GM19468 (cell line): Measurements from ENCODE around the gene SLC4A4.

Experiments used
- ATAC-seq: cut with Tn5 transposase; IDR thresholded peaks from one replicate; pipeline ENCODE4 v1.9.1; 2021; ENCODE audit warnings: mild to moderate bottlenecking, moderate library complexity, moderate number of reproducible peaks; ENCODE audit not compliant: unreplicated experiment; ENCODE audit errors: extremely low read depth

Gene SLC4A4

DNA sequence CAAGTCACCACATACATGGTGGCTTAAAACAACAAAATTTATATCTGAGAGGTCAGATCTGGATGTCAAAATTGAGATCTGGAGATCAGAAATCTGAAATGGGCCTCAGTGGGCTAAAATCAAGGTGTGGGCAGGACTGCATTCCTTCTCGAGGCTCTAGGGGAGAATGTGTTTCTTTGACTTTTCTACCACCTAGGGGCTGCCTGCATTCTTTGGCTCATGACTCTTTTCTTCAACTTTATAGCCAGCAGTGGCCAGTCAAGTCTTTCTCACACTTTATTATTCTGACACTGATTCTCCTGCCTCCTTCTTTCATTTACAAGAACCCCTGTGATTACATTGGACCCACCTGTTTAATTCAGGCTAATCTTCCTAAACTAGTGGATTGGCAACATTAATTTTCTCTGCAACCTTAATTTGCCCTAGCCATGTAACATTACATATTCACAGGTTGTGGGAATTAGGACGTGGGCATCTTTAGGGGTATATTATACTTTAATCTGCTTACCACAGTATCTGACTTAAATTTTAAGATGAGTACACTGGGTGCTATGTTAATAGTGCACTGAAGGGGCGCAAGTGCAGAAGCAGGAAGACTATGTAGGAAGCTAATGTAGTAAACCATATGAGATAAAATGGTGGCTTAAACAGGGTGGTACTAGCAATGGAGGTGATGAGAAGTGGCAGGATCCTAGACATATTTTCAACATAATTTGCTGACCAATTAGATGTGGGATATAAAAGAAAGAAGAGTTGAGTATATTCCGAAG is 188.0 kb downstream of the SLC4A4 start:
- ATAC-seq = no peak

DNA sequence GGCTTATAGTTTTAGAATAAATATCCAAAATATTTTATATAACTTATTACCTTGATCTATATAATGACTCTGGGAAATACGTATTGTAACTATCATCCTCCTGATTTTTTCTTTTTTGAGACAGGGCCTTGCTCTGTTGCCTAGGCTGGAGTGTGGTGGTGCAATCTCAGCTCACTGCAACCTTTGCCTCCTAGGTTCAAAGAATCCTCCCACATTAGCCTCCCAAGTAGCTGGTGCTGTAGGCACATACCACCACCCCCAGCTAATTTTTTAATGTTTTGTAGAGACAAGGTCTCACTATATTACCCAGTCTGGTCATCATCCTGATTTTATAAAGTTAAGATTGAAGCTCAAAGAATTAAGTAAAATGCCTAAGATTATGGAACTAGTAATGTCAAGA is 193.6 kb downstream of the SLC4A4 start:
- ATAC-seq = no peak

DNA sequence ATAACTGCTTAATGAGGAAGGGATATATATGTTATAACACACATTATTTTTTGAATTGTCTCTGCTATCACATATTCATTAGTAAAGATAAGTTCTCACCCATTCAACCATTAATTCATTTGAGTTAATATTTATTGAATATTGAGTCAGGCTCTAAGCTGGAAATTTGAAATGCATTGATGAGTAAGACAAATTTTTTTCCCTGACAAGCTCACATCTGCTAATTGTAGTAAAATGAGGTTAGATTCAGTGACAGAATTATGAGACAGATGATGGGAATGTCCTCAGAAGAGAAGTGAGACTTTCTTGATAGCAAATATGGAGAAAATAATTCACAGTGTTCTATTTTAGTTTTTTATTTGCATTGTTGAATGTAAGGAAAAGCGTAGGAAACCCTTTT is 194.3 kb downstream of the SLC4A4 start:
- ATAC-seq = no peak

DNA sequence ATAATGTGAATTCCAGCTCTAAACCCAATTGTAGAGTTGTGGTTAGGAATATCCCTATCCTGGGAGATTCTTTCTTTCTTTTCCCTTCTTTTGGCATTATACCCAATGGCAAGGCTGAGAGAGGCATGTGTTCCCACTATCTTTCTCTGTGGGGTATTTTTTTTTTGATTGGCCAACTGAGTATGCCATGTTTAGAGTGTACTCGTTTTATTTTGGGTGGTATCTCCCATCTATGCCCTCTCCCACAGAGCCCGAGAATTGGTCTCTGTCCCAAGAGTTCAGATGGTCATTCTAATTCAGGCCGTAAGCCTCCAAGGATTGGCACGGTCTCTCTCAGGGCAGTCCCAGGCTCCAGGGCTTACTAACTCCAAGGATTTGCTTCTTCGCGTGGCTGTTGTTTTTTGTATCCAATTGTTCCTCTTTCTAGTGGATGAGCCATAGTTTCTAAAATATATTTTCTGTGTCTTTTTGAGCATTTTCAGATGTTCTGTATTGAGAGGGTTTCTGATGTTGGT is 198.8 kb downstream of the SLC4A4 start:
- no peak for ATAC-seq

DNA sequence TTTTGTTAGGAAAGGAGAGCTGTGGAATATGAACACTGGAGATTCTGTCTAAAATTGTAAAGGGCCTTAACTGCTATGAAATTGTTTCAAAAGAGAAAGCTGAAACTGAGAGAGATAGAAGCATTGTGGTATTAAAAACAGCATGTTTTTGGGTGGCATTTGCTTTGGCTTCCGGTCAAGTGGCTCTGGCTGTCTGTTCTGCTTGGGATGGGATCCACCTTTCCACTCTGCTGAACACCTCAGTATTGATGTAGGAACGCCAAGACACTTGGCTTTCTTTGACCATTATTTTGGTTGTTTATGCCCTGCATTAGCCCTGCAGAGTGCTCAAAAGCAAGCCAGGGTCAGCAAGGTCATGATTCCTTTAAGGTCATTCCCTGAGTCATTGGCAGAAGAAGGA is 199.7 kb downstream of the SLC4A4 start:
- no peak for ATAC-seq

DNA sequence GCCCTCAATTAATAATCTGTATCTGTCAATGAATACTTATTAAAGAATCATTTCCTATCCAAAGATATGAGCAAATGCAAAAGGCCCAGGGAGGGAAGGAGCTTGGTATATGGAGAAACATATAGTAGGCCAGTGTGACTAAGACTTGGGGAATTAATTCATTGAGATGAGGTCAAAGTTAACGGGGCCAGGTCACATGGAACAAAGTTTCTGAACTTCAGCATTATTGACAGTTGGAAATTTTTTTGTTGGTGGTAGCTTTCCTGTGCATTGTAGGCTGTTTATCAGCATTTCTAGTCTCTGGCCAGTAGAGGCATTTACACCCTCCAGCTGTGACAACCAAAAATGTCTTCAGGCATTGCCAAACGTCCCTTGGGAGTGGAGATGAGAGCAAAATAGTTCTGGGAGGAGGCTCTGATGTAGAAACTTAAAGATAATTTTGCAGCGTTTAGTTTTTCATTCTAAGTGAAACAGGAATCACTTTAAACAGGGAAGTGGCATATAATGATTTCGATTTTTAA is 202.0 kb downstream of the SLC4A4 start:
- ATAC-seq = no peak

DNA sequence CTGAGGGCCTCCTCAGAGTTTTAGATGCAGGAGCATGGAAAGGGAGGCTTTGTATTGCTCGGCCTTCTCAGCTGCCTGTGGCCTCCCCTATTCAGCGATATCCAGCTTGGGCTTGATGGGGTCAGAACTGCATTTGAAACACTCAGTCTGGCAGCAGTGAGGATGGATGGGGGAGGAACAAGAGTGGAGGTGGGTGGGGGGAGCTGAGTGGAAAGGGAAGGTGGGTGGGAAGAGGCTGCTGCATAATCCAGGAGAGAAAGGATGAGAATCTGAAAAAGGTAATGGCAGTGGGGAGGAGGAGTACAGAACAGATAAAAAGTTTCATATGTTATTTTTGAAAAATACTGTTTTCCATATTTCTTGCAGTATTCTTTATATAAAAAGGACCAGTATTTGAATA is 202.7 kb downstream of the SLC4A4 start:
- ATAC-seq = no peak

DNA sequence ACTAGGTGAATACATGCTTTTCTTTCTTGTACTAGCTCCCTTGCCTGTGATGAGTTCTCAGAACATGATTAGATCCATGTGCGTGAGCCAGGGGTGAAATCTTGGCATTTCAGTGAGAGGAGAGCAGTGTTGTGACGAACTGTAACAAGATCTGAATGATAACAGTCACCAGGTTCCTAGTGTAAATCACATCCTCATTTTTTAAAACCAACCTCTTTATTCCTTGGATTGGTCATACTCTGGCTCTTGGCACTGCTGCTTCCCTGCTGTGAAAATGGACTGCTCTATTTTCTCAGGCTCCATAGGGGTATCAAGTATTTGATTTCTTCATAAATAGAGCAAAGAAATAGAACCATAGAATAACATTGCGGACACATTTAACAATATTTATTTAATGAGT is 206.3 kb downstream of the SLC4A4 start:
- no peak for ATAC-seq

DNA sequence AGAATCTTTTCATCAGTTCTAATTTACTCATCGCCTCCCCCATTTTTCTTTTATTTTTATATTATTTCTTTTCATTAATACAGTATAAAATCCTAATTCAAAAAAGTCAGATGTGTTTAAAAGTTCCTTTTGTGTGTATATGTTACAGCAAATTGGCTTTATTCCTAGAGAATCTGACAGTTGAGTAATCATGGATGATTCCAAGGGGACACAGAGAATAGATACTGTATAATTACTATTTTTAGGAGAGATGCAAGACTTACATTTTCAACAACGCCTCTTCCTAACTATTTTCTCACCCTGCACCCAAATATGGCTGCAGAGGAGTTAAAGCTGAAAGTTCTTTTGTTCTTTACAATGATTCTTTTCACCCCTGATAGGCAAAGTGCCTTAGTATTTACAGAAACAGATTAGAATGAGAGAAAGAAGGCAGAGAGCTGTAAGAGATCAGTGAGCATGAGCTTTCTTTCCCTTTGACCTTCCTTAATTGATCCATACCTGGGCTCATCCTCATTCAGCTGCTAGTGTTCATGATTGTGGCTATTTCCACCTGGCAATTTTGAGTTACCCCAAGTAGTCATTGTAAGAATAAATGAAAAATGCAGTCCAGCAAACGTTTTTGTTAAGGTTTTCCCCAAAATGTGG is 210.8 kb downstream of the SLC4A4 start:
- ATAC-seq = no peak

DNA sequence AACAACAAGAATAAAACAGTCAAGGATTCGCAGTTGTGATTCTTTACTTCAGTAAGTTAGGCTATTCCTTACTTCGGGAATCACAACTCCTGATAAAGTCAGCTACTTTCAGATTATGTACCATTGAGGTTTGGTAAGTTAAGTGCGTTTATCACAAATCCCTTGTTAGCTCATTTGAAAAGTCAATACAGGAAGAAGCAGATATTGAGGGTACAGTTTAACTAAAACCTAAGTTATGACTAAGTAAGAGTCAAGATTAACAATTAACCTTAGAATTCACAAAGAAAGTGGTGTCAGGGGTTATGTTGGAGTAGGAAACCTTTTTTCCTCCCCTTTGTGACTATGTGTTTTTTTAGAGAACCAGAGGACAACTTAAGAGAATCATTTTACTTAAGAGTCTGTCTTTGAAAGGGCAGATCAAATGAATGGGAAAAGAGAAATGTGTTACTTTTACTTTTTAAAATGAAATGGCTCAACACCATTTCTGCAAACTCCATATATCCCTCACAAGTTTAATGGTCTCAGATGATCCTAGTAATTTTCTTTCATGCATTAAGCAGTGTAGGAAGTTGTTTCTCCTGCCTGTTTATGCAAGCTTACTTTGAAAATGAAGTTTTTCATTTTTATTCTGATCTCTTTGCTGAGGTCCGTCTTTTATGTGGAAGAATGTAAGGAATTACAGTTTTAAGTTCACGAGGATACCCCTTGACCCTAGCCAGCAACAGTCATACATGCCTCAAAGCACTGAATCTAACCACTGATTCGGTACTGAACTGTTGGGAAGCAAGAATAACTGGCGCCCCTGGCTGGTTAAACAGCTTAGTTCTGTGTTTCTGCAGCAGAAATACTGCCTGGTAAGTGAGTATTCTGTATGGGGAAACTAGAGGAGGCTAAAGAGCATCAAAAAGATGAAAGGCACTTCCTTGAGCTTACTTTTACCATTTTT is 211.7 kb downstream of the SLC4A4 start:
- no peak for ATAC-seq

DNA sequence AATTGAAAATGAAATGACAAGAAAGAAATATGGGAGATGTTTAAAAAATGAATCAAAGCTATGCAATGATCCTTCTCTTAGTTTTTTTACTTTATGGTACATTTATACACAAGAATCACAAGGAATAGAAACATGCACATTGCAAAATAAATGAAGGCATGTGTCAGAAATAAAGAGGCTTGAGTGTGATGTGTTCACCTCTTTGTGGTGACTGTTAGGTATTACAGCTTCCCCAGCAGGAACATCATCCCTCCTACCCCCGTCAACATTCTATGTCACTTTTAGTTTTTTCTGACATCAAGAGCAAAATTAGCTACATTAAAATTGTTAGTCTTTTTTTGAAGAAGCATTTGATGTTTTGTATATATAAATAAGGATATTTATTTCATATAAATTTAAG is 214.8 kb downstream of the SLC4A4 start:
- ATAC-seq = no peak

DNA sequence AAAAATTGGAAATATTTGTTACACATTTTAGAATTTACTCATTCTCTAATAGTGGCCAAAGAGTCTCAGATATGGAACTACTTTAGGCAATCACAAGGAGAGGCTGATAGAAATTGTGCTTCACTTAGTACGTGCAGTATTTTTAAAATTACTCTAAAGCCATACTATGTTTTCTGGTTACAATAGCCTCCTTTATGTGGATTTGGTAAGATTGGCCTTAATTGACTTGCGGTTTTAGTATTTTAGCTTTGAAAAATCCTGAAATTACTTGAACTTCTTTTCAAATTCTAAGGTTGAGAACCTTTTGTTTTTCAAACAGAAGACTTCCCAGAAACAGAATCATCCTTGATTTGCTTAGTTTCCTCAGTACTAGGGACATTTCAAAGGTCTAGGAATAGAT is 215.2 kb downstream of the SLC4A4 start:
- ATAC-seq = no peak

DNA sequence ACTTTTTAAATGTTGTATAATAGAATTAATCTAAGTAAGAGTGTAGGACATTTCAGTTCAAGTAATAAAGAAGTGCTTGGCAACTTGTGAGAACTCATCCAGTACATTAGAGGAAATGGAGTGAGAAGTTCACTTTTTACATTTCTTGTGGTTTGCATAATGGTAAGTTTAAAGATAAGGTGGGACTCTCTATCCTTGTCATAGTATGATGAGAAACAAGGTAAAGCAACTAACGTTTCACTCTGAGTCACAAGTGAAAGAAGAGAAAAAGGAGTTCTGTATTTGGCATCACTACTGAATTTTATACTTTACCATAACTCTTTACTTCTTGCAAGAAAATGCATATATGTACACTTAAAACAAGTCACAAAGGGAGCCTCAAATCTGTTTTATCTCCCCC is 219.4 kb downstream of the SLC4A4 start:
- peak; percentile 69 for ATAC-seq

DNA sequence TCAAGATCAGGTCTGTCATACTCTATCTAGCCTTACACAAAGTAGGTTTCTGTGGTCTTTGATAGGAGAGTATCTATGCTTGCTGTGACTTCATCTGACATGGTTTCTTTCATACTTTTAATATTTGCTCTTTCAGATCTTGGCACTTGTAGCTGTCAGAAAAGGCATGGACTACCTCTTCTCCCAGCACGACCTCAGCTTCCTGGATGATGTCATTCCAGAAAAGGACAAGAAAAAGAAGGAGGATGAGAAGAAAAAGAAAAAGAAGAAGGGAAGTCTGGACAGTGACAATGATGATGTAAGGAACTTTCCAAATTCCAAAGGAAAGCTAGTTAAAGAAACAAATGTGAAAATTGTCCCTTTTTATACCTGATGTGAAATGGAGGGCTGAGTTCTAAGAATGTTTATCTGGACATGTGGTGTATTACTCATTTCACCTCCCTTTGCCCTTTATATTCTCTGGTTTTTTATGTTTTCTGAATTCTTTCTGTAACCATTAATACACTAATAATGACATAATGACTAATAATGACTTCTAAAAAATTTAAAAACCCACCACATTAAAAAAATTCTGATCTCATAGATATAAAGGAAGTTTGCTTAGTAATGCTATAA is 221.2 kb downstream of the SLC4A4 start:
- ATAC-seq = no peak

DNA sequence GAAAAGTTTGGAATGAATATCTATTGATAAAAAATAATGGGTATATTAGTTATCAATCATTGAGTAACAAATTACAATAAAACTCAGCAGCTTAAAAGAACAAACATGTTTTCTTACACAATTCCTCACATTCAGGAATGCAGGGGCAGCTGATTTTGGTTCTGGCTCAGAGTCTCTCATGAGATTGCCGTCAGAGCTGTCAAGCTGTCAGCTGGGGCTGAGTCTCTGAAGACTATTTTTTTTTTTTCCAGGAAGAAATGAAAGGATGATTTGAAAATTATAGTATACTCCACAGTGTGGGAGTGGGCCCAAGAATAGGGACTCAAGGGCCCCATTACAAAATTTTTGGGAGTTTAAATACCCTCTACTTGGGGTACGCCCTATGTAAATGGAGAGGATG is 226.0 kb downstream of the SLC4A4 start:
- no peak for ATAC-seq

DNA sequence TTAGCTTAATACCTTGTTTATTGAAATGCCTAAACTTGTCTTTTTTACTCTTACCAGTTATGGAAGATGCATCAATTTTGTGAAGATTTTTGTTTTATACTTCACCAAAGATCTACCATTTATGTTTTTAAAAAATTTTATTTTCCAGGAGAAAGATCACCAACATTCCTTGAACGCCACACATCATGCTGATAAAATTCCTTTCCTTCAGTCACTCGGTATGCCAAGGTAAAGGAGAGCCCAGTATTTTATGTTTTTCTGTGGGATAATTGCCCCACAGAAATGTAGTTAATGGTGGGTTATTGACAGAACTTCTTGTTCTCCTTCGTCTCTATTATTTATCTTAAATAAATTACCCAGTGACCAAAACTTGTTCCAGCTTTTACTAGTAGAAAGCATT is 228.0 kb downstream of the SLC4A4 start:
- ATAC-seq = no peak

DNA sequence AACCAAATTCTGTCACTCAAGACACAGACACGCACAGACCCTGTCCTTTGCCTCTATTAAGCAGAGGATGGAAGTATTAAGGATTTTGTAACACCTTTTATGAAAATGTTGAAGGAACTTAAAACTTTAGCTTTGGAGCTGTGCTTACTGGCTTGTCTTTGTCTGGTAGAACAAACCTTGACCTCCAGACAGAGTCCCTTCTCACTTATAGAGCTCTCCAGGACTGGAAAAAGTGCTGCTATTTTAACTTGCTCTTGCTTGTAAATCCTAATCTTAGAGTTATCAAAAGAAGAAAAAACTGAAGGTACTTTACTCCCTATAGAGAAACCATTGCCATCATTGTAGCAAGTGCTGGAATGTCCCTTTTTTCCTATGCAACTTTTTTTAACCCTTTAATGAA is 229.3 kb downstream of the SLC4A4 start:
- ATAC-seq = no peak

DNA sequence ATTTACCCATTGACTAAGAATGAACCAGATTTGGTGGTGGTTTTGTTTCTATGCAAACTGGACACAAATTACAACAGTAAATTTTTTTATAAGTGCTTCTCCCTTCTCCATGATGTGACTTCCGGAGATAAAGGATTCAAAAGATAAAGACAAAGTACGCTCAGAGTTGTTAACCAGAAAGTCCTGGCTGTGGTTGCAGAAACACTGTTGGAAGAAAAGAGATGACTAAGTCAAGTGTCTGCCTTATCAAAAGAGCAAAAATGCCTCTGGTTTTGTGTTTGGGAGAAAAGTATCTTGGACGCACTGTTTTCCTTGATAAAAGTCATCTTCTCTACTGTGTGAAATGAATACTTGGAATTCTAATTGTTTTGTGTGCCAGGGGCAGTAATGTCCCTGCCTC is 231.7 kb downstream of the SLC4A4 start:
- no peak for ATAC-seq

DNA sequence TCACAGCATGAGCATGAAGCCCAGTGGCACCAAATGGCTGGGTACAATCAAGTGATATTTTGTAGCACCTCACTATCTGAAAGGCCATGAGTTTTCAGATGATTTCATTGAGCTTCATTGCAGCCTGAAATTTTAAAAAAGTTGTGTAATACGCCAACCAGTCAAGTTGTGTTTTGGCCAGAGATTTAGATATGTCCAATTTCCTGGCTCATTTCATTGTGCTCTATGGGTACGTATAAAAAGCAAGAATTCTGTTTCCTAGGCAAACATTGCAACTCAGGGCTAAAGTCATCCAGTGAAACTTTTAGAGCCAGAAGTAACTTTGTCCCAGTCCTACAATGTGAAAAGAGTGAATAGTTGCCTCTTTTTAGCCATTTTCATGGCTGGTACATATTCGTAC is 232.5 kb downstream of the SLC4A4 start:
- no peak for ATAC-seq

DNA sequence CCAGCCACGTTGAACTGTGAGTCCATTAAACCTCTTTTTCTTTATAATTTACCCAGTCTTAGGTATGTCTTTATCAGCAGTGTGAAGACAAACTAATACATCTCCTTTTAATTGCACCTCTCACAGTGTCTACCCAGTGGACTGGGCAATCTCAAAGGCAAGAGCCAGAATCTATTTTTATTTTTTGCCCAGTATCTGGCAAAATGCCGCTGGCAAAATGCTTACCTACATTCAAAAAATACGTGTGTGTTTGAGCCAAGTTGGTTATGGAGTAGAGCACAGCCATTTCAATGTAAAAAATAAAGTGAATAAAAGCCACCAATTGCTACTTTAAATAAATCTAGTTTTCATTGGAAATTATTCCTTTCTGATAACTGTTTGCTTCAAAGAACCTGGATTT is 245.2 kb downstream of the SLC4A4 start:
- no peak for ATAC-seq
